Brain microvascular endothelial cell (primary cell): ENCODE data around the gene RC3H1.

Source experiments
- DNase-seq: peaks from one replicate; pipeline ENCODE4 v3.0.0-alpha.2; 2020
- H3K27ac ChIP-seq: fragments of 250-450 bp; sonication (Bioruptor Pico); 2 replicates; pipeline ENCODE4 v1.5.1; 2020; ENCODE audit warnings: mild to moderate bottlenecking, moderate library complexity
- H3K27me3 ChIP-seq: fragments of 250-450 bp; sonication (Bioruptor Pico); replicated peaks from 2 replicates; pipeline ENCODE4 v1.5.1; 2020; ENCODE audit warnings: mild to moderate bottlenecking
- H3K36me3 ChIP-seq: fragments of 250-450 bp; sonication (Bioruptor Pico); replicated peaks from 2 replicates; pipeline ENCODE4 v1.5.1; 2020; ENCODE audit warnings: mild to moderate bottlenecking
- H3K4me3 ChIP-seq: 2 replicates; pipeline ENCODE4 v1.5.1; 2011; ENCODE audit warnings: low read depth, mild to moderate bottlenecking, control low read depth, low read length, moderate library complexity
- CTCF ChIP-seq: IDR thresholded peaks from 2 replicates; pipeline ENCODE4 v1.5.1; 2011; ENCODE audit warnings: low read depth, mild to moderate bottlenecking, moderate library complexity, low read length, control low read depth, inconsistent platforms; ENCODE audit errors: missing control alignments
- in situ Hi-C: cut with HindIII; loops from 2 replicates; pipeline ENCODE4 v1.10.0; 2017; ENCODE audit warnings: low sequenced_read_pairs, low pct_ligation_motif_present

Gene RC3H1

GRCh38 chr1:173917635-173918493, 104.3 kb downstream of the RC3H1 start:
- no peak for TF ChIP-seq CTCF
- no peak for DNase-seq
- in situ Hi-C loops = no loop called here
- H3K27ac ChIP-seq = no peak overlapping the region
- H3K4me3 ChIP-seq = no peak overlapping the region
- H3K27me3 ChIP-seq = no peaks in the 10 kb centered on the region
- no peaks in the 10 kb centered on the region for H3K36me3 ChIP-seq

GRCh38 chr1:173917149-173917548, 105.0 kb downstream of the RC3H1 start, which contains the start of gene SERPINC1:
SERPINC1 (minus strand) TSS chr1:173917327; CDS start chr1:173917259, 68 bp downstream.
- TF ChIP-seq CTCF = no peak

GRCh38 chr1:173916667-173917066, 105.5 kb downstream of the RC3H1 start:
- TF ChIP-seq CTCF = no peak

More at GRCh38 chr1:173917149-173917548, 105.0 kb downstream of the RC3H1 start, which contains the start of gene SERPINC1:
- DNase-seq = no peak
- no peak within 1 kb of the TSS for H3K4me3 ChIP-seq
- no peaks in the 10 kb centered on the region for H3K27me3 ChIP-seq
- H3K36me3 ChIP-seq = no peaks in the 10 kb centered on the region
- no peak within 1 kb of the TSS for H3K27ac ChIP-seq
- in situ Hi-C loops = no loop called here

GRCh38 chr1:173915596-173915995, 106.6 kb downstream of the RC3H1 start:
- in situ Hi-C loops = no loop called here
- no peak overlapping the region for H3K4me3 ChIP-seq
- TF ChIP-seq CTCF = no peak
- H3K36me3 ChIP-seq = no peaks in the 10 kb centered on the region
- no peak overlapping the region for H3K27ac ChIP-seq
- no peak for DNase-seq
- no peaks in the 10 kb centered on the region for H3K27me3 ChIP-seq

More at GRCh38 chr1:173916667-173917066, 105.5 kb downstream of the RC3H1 start:
- no peak overlapping the region for H3K4me3 ChIP-seq
- in situ Hi-C loops = no loop called here
- H3K36me3 ChIP-seq = no peaks in the 10 kb centered on the region
- no peak for DNase-seq
- no peaks in the 10 kb centered on the region for H3K27me3 ChIP-seq
- H3K27ac ChIP-seq = no peak overlapping the region

- Histone ChIP-seq H3K4me3 (no peak overlapping the region), H3K36me3 (no peaks in the 10 kb centered on the region), H3K27ac (no peak overlapping the region), H3K27me3 (no peaks in the 10 kb centered on the region)
- DNase-seq = peak; percentile 20
- peak; percentile 74 for TF ChIP-seq CTCF
- in situ Hi-C loops = no loop called here
Measured at GRCh38 chr1:173914366-173914871, 107.7 kb downstream of the RC3H1 start.

GRCh38 chr1:173913111-173913510, 109.0 kb downstream of the RC3H1 start:
- DNase-seq = no peak
- TF ChIP-seq CTCF = no peak
- no peaks in the 10 kb centered on the region for H3K36me3 ChIP-seq
- H3K27ac ChIP-seq = no peak overlapping the region
- H3K4me3 ChIP-seq = no peak overlapping the region
- in situ Hi-C loops = no loop called here
- H3K27me3 ChIP-seq = no peaks in the 10 kb centered on the region
